HG02943 (cell line): ENCODE data around the gene DYRK4.
"Not testable (repeated sequence)": the region's sequence is repeated elsewhere in the genome, so short reads cannot be mapped to it uniquely, and the experiment has no call there.

Source experiments
- ATAC-seq: cut with Tn5 transposase; IDR thresholded peaks from one replicate; pipeline ENCODE4 v1.9.1; 2021; ENCODE audit warnings: mild to moderate bottlenecking, low read depth, moderate library complexity; ENCODE audit not compliant: unreplicated experiment

DYRK4 gene, protein sequence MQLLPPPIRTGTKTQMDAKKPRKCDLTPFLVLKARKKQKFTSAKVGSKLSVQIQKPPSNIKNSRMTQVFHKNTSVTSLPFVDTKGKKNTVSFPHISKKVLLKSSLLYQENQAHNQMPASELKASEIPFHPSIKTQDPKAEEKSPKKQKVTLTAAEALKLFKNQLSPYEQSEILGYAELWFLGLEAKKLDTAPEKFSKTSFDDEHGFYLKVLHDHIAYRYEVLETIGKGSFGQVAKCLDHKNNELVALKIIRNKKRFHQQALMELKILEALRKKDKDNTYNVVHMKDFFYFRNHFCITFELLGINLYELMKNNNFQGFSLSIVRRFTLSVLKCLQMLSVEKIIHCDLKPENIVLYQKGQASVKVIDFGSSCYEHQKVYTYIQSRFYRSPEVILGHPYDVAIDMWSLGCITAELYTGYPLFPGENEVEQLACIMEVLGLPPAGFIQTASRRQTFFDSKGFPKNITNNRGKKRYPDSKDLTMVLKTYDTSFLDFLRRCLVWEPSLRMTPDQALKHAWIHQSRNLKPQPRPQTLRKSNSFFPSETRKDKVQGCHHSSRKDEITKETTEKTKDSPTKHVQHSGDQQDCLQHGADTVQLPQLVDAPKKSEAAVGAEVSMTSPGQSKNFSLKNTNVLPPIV

DNA sequence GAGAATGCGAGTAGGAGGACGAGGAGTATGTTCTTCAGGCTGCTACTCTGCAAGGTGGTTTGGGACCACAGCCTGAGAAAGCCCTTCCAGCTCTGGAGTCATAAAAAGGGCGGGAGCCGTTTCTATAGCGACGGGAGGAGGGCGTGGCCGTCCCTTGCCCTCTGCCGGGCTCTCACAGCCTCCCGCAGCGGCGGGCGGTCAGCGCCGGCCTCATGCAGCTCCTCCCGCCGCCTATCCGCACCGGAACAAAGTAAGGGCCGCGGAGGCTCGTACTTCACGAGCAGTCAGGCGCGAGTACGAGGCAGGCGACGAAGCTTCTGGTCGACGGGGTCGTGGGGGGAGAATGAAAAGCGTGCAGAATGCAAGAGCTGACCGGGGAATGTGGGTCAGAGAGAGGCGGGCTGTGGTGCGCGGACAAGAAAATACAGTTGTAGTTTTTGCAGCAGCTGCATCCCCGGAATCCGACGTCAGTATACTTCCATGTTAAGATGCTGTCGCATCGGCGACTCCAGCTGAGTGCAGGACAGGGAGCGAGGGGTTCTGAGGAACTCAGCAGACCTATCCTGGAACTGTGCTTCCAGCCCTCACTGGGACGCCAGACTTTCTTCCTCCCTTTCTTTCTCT, at the start of gene DYRK4:
DYRK4 (plus strand) TSS at position 175 of the 624 bp plus-strand sequence; CDS start at position 213, 38 bp downstream.
- no peak for ATAC-seq

DNA sequence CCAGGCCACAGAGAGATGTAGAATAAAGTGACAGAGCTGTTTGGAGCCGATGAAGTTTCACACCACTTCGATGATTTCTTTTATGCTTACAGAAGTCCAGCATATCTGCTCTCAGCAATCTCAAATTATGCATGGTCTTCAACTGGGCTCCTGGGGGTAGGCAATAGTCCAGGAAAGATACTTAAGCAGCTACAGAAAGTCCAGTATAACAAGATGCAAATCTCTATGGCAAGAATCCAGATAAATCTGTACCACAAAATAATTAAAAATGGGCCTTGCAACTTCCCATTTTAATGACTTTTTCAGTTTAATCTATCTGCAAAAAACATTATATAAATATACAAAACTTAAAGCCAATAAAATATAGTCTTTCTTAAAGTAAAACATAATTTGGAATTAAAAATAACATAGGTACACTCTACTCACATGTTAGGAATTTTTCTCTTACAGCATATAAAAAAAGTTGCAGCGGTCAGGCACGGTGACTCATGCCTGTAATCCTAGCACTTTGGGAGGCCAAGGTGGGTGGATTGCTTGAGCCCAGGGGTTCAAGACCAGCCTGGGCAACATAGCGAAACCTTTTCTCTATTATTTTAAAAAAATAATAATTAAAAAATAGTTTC, 43.8 kb upstream of the DYRK4 start:
- no peak for ATAC-seq

DNA sequence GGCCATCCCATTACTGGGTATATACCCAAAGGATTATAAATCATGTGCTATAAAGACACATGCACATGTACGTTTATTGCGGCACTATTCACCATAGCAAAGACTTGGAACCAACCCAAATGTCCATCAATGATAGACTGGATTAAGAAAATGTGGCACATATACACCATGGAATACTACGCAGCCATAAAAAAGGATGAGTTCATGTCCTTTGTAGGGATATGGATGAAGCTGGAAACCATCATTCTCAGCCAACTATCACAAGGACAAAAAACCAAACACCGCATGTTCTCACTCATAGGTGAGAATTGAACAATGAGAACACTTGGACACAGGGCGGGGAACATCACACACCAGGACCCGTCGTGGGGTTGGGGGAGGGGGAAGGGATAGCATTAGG, 38.6 kb upstream of the DYRK4 start:
- ATAC-seq: not testable (repeated sequence)

DNA sequence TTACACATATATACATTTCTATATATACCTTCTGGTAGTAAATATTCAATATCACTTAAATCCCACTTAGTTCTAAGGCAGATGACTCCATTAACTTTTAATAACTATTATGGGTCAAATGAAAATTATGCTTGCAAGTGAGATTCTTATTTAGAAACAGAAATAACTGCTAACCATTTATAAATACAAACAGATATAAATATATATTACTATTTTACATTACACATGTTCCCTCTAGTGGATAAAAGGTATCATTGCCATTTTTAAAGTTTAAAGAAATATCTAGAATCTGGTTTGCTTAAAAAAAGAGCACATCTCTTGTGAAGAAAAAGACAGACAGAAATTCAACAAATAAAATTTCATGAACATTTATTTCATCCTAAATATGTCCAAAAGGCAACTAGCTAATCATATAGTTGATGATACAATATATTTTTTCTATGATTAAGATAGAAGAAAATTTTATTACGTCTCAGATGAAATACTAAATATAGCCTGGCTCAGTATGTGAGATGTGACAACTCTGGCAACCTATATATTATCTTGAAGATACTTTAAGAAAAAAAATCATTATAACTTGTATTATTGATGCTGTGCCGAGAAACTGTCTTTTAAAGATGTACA, 35.0 kb upstream of the DYRK4 start:
- ATAC-seq: no peak

DNA sequence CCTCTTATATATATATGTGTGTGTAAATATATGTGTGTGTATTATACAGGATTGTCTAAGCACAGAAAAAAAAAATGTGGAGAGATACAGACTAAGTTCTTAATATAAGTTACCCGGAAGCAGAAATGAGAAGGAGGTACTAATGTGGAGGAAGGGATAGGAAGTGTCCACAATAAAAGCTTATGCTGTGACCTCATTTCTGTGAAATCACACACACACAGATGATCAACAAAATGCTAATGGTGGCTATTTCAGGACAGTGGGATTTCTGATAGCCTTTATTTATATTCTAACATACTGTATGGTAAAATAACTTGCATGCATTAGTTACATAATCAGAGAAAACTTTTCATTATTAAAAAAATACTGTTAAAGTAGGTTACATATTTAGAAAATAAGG, 31.8 kb upstream of the DYRK4 start:
- ATAC-seq: no peak

DNA sequence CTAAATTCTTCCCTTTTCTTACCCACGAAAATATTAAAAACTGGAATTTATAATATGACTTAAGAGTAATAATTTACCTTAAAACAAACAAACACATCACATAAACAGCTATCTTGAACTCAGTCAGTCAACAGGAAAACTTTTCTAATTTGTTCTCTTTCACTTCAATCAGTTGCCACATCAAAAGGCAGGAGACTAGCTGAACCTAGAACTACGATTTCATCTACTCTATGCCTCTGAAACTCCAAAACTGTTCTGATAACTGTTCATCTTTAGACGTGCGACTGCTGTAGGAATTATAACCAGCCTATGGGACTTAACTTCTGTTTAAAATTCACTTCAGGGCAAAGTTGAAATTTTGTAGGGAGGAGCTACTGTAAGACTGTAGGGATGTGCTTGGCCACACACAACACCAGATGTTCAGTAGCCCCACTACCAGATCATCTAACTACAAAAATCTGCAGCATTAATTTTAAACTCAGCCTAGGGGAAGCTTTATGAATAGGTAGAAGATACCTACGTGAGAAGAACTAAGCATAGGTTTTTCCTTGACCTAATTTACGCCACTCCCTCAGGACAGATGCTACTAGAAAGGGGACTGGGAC, 30.9 kb upstream of the DYRK4 start:
- no peak for ATAC-seq

DNA sequence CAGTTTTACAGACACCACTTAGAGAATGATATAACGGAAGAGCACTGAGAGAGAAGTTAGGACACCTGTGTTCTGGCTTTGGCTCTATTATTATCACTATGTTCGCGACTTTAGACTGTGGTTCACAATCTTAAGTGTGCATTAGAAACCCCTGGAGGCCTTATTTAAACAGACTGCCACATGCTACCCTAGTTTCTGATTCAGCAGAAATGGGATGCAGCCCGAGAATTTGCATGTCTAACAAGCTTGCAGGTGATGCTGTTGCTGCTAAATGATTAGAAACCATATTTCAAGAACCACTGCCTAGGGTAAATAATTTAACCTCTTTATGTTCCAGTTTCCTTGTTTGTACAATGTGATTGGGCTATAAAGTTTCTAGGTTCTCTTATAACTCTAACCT, 26.9 kb upstream of the DYRK4 start:
- no peak for ATAC-seq

DNA sequence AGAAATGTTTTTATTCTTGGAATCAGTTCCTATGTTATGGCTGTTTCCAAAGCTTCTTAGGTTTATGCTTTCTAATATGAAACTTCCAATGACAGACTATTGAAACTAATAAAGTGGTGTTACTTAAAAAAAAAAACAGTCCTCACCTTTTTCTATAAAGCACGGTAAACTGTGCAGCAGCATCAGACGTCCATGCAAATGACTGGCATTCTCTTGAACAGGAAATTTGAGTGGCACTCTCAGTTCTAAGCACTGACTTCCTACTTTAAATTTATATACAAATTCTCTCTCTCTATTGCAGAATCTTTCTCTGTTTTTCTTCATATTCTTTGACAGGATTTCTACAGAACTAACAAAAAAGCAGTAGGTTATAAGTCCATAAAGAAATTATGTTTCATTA, 26.1 kb upstream of the DYRK4 start:
- no peak for ATAC-seq

DNA sequence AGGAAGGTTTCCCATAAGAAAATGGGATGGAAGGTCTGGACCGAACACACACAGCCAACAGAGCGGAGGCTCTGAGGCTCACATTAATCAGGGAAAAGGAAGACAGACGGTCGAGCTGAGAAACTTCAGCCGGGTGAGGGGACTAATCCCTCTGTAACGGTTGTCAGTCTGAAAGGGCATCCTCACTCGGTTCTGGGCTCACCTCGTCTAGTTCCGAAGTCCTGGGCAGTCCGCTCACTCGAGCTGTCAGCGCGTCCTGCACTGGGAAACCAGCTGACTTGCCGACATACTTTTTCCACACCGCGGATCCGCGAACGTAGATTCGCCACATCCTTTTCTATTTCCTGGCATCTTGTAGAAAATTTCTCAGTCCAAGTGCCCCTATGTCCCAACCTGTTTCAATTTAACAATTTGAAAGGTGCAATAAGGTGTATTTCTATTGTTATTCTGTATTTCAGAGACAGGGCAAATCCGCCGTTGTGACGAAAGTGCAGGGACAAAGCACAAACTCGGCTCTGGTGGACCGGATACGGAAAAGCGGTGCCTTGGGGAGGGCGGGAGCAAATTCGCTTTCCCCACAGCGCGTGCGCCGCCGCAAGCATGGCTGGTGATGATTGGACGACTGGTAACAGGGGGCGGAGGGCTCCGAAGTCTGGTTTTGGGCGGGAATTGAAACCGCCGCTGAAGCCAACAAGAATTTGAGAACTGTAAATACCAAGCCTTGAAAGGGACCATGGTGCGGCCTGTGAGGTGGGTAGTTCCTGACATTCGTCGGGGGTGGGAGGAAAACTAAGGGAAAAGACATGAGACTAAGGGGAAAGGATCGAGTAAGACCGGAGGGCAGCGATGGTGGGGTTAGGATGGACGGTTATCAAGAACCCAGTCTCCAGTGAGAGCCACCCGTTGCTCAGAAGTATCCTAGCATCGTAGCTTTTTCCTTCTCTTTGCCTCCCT, 23.5 kb upstream of the DYRK4 start, which contains the start of gene RAD51AP1:
RAD51AP1 (plus strand) TSS at position 684 of the 954 bp plus-strand sequence; CDS start at position 734, 50 bp downstream.
- peak; percentile 81 for ATAC-seq

DNA sequence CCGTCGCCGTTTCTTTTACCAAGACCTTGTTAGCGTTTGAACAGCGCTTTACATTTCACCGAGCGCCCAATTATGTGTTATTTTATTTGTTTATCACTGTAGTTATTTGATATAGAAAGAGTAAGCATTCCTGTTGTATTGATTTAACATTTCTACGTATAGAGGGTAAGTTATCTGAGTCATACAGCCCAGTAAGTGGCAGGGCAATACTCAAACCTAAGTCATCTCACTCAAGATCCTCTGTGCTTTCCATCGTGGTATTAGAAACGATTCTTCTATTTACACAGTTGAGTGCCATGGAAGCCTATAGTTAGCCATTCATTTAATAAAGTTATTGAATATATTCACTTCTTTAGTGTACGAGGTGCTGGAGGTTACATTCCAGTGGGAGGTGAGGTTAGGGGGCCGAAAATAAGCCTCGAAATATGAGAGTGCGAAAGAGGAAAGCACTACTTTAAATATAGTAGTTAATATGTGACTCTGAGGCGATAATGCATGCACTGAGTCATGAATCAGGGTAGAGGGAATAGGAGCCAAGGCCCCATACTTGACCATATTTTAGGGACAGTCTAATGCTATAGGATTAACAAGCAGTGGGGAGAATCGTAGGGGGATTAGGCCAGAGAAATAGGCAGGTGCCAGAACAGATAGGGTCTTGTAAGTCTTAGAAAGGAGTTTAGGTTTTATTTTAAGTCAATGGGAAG, 22.7 kb upstream of the DYRK4 start:
- no peak for ATAC-seq

DNA sequence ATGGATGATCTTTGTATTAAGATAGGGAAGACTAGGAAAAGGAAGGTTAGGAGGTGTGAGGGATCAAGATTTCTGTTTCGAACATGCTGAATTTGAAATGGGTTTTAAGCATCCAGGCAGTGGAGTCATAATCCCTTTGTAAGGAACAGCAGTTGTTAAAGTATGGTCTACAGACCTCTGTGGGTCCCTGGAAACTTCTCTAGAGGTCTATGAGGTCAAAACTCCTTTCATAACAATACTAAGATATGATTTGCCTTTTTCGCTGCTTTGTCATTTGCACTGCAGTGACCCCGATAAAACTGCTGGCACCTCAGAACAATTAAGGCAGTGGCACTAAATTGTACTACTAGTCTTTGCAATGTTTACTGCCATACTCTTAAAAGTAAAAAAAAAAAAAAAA, 21.8 kb upstream of the DYRK4 start:
- ATAC-seq: no peak

DNA sequence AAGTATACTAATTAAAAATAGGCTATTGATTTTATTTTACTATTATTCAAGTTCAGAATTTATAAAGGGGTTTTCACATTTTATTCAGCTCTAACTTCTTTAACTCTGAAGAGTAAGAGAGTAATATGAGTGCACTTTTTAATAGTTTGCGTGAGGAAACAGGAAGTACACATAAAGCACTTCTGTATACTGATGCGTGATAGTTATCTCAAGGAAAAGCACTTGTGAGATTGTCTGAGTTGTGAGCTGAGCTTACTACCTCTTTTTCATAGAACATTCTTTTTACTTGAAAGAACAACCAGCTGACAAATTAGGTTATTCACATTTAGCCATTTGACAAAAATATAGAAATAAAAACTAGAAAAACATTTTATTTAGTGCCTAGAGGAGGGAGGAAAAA, 21.4 kb upstream of the DYRK4 start:
- ATAC-seq: no peak

DNA sequence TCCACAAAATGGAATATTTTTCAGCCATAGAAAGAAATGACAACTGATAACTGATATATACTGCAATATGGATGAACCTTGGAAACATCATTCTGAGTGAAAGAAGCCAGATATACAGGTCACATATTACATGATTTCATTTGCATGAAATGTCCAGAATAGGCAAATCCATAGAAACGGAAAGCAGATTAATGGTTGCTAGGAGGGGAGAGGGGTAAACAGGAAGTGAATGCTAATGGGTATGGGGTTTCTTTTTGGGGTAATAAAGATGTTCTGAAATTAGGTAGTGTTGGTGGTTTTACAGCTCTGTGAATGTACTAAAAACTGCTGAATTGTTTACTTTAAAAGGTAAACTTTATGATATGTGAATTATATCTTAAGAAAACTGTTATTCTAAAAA, 16.8 kb upstream of the DYRK4 start:
- no peak for ATAC-seq

DNA sequence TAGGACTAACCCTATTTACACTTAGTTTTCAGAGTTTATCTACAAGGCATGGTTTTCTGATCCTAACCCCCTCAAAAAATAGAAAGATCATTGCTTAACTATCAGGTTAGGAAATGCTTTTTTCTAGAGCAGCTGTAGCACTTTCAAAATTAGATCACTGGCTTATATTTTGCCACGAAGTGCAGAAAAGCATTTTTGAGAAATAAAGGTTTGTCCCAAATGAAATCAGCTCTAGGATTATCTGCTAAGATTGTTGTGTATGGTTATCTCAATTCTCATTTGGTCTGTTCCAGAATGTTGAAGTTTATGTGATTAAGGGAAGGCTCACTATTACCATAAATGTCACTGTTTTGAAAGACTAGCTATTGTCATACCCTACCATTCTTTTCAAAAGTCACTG, 9.8 kb upstream of the DYRK4 start:
- no peak for ATAC-seq

DNA sequence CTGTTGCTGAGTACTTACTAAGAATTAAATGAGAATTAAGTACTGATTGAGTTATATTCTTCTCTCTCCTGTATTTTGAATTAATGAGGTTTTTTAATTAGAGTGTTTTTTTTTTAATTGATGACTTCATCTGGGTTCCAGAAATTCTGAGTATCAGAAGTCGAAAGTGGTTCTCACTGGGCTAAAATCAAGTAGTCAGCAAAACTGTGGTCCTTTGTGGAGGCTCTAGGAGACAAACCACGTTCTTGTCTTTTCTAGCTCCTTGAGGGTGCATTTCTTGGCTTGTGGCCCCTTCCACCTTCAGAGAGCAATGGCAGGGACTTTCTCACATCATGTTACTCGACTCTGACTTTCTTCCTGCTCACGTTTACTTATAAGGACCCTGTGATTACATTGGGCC, 8.1 kb upstream of the DYRK4 start:
- ATAC-seq: no peak

DNA sequence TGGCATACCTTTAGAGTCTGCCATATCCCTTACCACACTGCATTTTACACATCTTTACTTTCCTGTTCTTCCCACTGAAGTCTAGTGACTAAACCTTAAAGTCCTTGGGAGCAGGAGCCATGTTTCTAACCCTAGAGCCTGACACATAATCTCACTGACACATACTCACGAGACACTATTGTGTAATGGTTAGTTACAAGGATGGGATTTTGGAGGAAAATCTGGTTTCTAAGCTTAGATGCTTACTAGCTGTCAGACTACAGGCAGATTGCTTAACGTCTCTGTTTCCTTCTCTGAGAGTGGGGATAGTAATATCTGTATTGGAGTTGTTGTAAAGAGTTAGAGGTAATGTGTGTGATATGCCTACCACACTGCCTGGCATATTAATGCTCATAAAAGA, 6.2 kb upstream of the DYRK4 start:
- no peak for ATAC-seq

DNA sequence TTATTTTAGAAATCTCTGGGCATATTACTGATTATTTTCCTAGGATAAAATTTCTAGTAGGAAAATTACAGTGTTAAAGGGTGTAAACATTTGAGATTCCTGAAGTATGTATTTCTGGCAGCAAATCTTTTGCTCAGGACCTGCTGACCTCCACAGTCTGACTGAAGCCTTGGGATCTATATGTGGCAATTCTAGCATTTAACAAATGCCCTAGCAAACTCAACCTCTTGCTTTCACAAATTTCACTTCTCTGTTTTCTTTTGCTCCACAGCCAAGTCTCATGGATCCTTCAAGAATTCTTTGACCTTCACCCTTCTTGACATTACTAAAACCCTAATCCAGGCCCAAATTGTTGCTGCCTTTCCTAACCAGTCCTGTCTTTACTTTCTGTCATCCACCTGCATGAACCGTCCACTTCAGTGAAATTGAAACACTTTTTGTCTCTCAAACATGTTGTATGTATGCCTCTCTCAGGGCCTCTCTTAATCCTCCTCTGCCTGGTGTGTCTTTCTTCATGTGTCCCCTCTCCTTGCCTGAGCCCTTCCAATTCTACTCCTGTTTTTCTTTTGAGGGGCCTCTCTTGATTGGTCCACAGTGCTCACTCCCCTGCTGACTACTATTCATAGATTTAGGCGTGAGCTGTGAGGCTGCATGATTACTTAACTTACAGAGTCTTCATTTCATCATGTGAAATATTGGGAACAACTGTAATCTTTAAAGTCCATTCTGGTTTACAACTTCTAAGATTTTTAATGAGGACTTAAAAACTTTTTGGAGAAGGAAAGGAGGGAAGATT, 5.1 kb upstream of the DYRK4 start:
- no peak for ATAC-seq

DNA sequence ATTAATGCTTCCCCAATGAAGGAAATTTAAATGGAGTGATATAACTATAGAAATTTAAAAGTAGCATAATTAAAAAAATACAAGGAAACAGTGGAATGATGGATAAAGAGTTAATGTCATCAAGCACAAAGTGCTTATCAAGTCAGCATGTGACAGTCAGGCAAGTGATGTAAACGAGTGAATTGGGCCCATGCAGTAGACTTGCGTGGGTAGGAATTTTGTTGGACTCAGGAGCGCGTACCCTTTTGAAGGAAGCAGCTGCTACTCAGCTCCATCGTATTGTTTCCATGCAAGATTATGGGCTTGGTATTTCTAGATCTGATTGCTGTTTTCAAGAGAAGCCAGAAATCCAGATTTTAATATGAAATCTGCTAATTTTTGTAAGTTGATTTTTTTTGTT, 4.4 kb upstream of the DYRK4 start:
- no peak for ATAC-seq
